22Rv1 (cell line): Measurements from ENCODE around the gene DSCAM.

Experiments used
- ZFX ChIP-seq: fragments of 450-650 bp; IDR thresholded peaks from 2 replicates; pipeline ENCODE4 v1.6.1; 2017; ENCODE audit warnings: antibody characterized with exemption, borderline replicate concordance
- TF ChIP-seq, protein P1 (sequence below): fragments of 450-650 bp; IDR thresholded peaks from 2 replicates; pipeline ENCODE4 v1.5.1; 2017; ENCODE audit warnings: mild to moderate bottlenecking

DNA sequence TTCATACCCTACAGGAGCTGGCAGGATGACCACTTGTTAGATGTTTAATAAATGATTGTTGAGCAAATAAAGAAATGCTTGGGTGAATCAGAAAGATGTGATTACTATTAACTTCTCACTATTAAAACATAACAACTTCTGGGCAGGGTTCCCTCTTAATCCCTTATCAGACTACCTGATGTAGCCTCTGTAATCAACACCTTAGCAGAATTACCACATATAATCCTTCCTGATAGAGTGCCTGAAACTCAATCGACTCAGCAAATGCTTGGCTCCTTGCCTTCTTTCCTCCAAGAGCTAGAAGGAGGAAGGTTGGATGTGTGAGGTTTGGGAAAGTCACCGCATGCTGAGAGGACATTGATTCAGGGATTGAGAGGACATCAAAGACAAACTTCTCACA, 34.8 kb upstream of the DSCAM start:
- TF ChIP-seq, protein P1, sequence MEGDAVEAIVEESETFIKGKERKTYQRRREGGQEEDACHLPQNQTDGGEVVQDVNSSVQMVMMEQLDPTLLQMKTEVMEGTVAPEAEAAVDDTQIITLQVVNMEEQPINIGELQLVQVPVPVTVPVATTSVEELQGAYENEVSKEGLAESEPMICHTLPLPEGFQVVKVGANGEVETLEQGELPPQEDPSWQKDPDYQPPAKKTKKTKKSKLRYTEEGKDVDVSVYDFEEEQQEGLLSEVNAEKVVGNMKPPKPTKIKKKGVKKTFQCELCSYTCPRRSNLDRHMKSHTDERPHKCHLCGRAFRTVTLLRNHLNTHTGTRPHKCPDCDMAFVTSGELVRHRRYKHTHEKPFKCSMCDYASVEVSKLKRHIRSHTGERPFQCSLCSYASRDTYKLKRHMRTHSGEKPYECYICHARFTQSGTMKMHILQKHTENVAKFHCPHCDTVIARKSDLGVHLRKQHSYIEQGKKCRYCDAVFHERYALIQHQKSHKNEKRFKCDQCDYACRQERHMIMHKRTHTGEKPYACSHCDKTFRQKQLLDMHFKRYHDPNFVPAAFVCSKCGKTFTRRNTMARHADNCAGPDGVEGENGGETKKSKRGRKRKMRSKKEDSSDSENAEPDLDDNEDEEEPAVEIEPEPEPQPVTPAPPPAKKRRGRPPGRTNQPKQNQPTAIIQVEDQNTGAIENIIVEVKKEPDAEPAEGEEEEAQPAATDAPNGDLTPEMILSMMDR: no peak
- no peak for TF ChIP-seq ZFX
